MM.1S (cell line): ENCODE results near the gene PREX1.

Experiments
- DNase-seq: peaks from one replicate; pipeline ENCODE4 v3.0.0-alpha.2; 2015
- H2AFZ ChIP-seq: fragments of 300-600 bp; sonication (generic); 2 replicates; pipeline ENCODE4 v1.6.0; 2016; ENCODE audit warnings: antibody characterized with exemption, low read length
- H3F3A ChIP-seq: fragments of 300-600 bp; sonication (generic); 2 replicates; pipeline ENCODE4 v1.6.1; 2016; ENCODE audit warnings: mild to moderate bottlenecking, antibody characterized with exemption, low read length, moderate library complexity, mixed read lengths; ENCODE audit not compliant: insufficient read depth
- H3K27ac ChIP-seq: fragments of 300-600 bp; sonication (generic); 2 replicates; pipeline ENCODE4 v1.5.1; 2016; ENCODE audit warnings: mild to moderate bottlenecking, low read length
- H3K27me3 ChIP-seq: fragments of 300-600 bp; sonication (generic); replicated peaks from 2 replicates; pipeline ENCODE4 v1.6.0; 2016; ENCODE audit warnings: low read length; ENCODE audit not compliant: insufficient read depth
- H3K36me3 ChIP-seq: fragments of 300-600 bp; sonication (generic); replicated peaks from 2 replicates; pipeline ENCODE4 v1.6.1; 2016; ENCODE audit warnings: mild to moderate bottlenecking, low read length, mixed read lengths; ENCODE audit not compliant: insufficient read depth
- H3K4me1 ChIP-seq: fragments of 300-600 bp; sonication (generic); 2 replicates; pipeline ENCODE4 v1.6.1; 2016; ENCODE audit warnings: low read length, mixed read lengths
- H3K4me2 ChIP-seq: fragments of 300-600 bp; sonication (generic); 2 replicates; pipeline ENCODE4 v1.6.0; 2016; ENCODE audit warnings: low read depth, low read length
- H3K4me3 ChIP-seq: fragments of 300-600 bp; sonication (generic); 2 replicates; pipeline ENCODE4 v1.5.1; 2016; ENCODE audit warnings: low read length, mixed read lengths
- H3K79me2 ChIP-seq: fragments of 300-600 bp; sonication (generic); 2 replicates; pipeline ENCODE4 v1.6.1; 2016; ENCODE audit warnings: mixed run types, low read length, mixed read lengths
- H3K9ac ChIP-seq: fragments of 300-600 bp; sonication (generic); 2 replicates; pipeline ENCODE4 v1.6.1; 2016; ENCODE audit warnings: low read length, mixed read lengths
- H3K9me2 ChIP-seq: fragments of 300-600 bp; sonication (generic); replicated peaks from 2 replicates; pipeline ENCODE4 v1.6.1; 2016; ENCODE audit warnings: mild to moderate bottlenecking, low read length, mixed read lengths; ENCODE audit not compliant: insufficient read depth
- H3K9me3 ChIP-seq: fragments of 300-600 bp; sonication (generic); replicated peaks from 2 replicates; pipeline ENCODE4 v1.6.1; 2016; ENCODE audit warnings: mild to moderate bottlenecking, low read length, mixed read lengths; ENCODE audit not compliant: insufficient read depth
- H4K20me1 ChIP-seq: fragments of 300-600 bp; sonication (generic); 2 replicates; pipeline ENCODE4 v1.6.1; 2016; ENCODE audit warnings: mild to moderate bottlenecking, low read length, moderate library complexity, mixed read lengths; ENCODE audit not compliant: insufficient read depth
- CTCF ChIP-seq: fragments of 300-600 bp; sonication (generic); IDR thresholded peaks from 2 replicates; pipeline ENCODE4 v1.5.1; 2016; ENCODE audit warnings: antibody characterized with exemption, low read length, mixed read lengths
- EZH2 ChIP-seq: fragments of 300-600 bp; sonication (generic); optimal IDR thresholded peaks from 2 replicates; pipeline ENCODE3; 2017; ENCODE audit warnings: low read depth, mild to moderate bottlenecking, antibody characterized with exemption, low read length, mixed read lengths
- EZH2phosphoT487 ChIP-seq: fragments of 300-600 bp; sonication (generic); IDR thresholded peaks from 2 replicates; pipeline ENCODE4 v1.6.1; 2018; ENCODE audit warnings: antibody characterized with exemption, low read length

The PREX1 gene

DNA sequence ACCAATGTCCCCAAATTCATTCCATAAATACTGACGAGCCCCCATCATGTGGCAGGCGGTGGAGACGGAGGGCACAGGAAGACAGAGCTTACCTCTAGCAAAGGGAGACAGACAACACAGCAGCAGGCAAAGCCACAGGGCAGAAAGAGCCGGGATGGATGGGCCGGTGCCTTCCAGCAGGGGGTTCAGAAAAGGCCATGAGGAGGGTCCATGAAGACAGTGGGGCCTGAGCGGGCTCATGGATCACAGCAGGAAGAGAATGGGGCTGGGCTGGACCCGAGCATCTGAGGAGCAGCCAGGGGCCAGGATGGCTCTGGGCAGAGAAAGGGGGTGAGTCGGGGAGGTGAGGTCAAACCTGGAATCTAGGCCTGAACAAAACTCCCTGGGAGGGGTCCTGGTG is 42.0 kb downstream of the PREX1 start:
- Histone ChIP-seq H3K36me3 (no peaks in the 10 kb centered on the region), H3K79me2 (no peaks in the 10 kb centered on the region), H3K4me3 (no peak overlapping the region), H3K4me2 (no peak overlapping the region), H2AFZ (no peak overlapping the region), H3K27me3 (no peaks in the 10 kb centered on the region), H3K9ac (no peak overlapping the region), H3F3A (no peaks in the 10 kb centered on the region), H3K9me3 (no peaks in the 10 kb centered on the region), H3K9me2 (no peaks in the 10 kb centered on the region), H3K27ac (no peak overlapping the region), H4K20me1 (no peaks in the 10 kb centered on the region), H3K4me1 (no peaks in the 10 kb centered on the region)
- no peak for DNase-seq
- TF ChIP-seq CTCF (no peak), EZH2phosphoT487 (no peak), EZH2 (no peak)

GRCh38 chr20:48785256-48785655 is 42.5 kb downstream of the PREX1 start:
- no peak for DNase-seq
- H3K36me3 ChIP-seq, result no peaks in the 10 kb centered on the region
- H3K9me3 ChIP-seq, result no peaks in the 10 kb centered on the region
- H3K4me3 ChIP-seq, result no peak overlapping the region
- H4K20me1 ChIP-seq, result no peaks in the 10 kb centered on the region
- H3K4me1 ChIP-seq, result no peaks in the 10 kb centered on the region
- H3K27ac ChIP-seq, result no peak overlapping the region
- H3F3A ChIP-seq, result no peaks in the 10 kb centered on the region
- no peaks in the 10 kb centered on the region for H3K9me2 ChIP-seq
- no peak overlapping the region for H2AFZ ChIP-seq
- H3K79me2 ChIP-seq, result no peaks in the 10 kb centered on the region
- no peaks in the 10 kb centered on the region for H3K27me3 ChIP-seq
- H3K9ac ChIP-seq, result no peak overlapping the region
- TF ChIP-seq EZH2, result no peak
- no peak for TF ChIP-seq EZH2phosphoT487
- TF ChIP-seq CTCF, result no peak
- no peak overlapping the region for H3K4me2 ChIP-seq

- Histone ChIP-seq H4K20me1 (no peaks in the 10 kb centered on the region), H3K9me2 (no peaks in the 10 kb centered on the region), H3K36me3 (no peaks in the 10 kb centered on the region), H3K4me3 (no peak overlapping the region), H3K4me1 (no peaks in the 10 kb centered on the region), H3K27ac (no peak overlapping the region), H3K79me2 (no peaks in the 10 kb centered on the region), H3F3A (no peaks in the 10 kb centered on the region), H3K9ac (no peak overlapping the region), H3K9me3 (no peaks in the 10 kb centered on the region), H3K27me3 (no peaks in the 10 kb centered on the region), H2AFZ (no peak overlapping the region), H3K4me2 (no peak overlapping the region)
- DNase-seq, result no peak
- no peak for TF ChIP-seq EZH2
- no peak for TF ChIP-seq EZH2phosphoT487
- TF ChIP-seq CTCF, result no peak
Observed at GRCh38 chr20:48784273-48784641, 43.5 kb downstream of the PREX1 start.
